RPMI8226 (cell line): ENCODE results near the gene ARHGEF38.
"Not testable (repeated sequence)": the region's sequence is repeated elsewhere in the genome, so short reads cannot be mapped to it uniquely, and the experiment has no call there.

Experiments
- DNase-seq: peaks from one replicate; pipeline ENCODE4 v3.0.0-alpha.2; 2015

The ARHGEF38 gene

GRCh38 chr4:105719204-105719603, 166.8 kb downstream of the ARHGEF38 start:
- DNase-seq = no peak

GRCh38 chr4:105725623-105726022, 173.2 kb downstream of the ARHGEF38 start:
- no peak for DNase-seq

GRCh38 chr4:105729895-105730294, 177.5 kb downstream of the ARHGEF38 start:
- DNase-seq = not testable (repeated sequence)
